Lung microvascular endothelial cell (primary cell): ENCODE results near the gene NEGR1. TPM values are rescaled to one million over a fixed set of nuclear protein-coding genes. Genes with fewer than 3 reads are reported as not detected.
A peak's percentile ranks its signal among the peaks of the same experiment; 100 is the strongest.
"Not testable (repeated sequence)": the region's sequence is repeated elsewhere in the genome, so short reads cannot be mapped to it uniquely, and the experiment has no call there.

Experiments used
- DNase-seq, 2 donors: peaks; one replicate each; pipeline versions ENCODE4 v3.0.0 to v3.0.0-alpha.2; 2010; ENCODE audit warnings: low read depth in 2 of 2
- total RNA-seq: library from RNA; depleted of rRNA; stranded (reverse); fragments of >200 nt; gene quantifications from 2 replicates; pipeline ENCODE4 v1.2.1, GENCODE V29; 2014

NEGR1 gene
- total RNA-seq, result under 0.01 and 0.44 TPM in 2 replicates

GRCh38 chr1:72282271-72283021 lies at the start of gene NEGR1:
Gene NEGR1, minus strand, starts transcription at chr1:72282539.
- peak; percentile 82 to 95 for DNase-seq

- DNase-seq, result no peak
Observed at GRCh38 chr1:72326494-72326893, 44.2 kb upstream of the NEGR1 start.

- no peak for DNase-seq
Observed at GRCh38 chr1:72324451-72324850, 42.1 kb upstream of the NEGR1 start.

GRCh38 chr1:72322910-72323309 lies 40.6 kb upstream of the NEGR1 start:
- DNase-seq, result no peak

GRCh38 chr1:72296501-72296900 lies 14.2 kb upstream of the NEGR1 start:
- no peak for DNase-seq

- no peak for DNase-seq
Observed at GRCh38 chr1:72288886-72289285, 6.5 kb upstream of the NEGR1 start.

- DNase-seq, result peak in 1 of 2 donors; percentile 81
Observed at GRCh38 chr1:72286401-72286800, 4.1 kb upstream of the NEGR1 start.

GRCh38 chr1:72285074-72285425 lies 2.7 kb upstream of the NEGR1 start:
- peak in 1 of 2 donors; percentile 3 for DNase-seq

- peak; percentile 32 to 89 for DNase-seq
Observed at GRCh38 chr1:72284348-72285073, 2.2 kb upstream of the NEGR1 start.

- DNase-seq, result peak in 1 of 2 donors; percentile 57
Observed at GRCh38 chr1:72284084-72284347, 1.7 kb upstream of the NEGR1 start.

GRCh38 chr1:72283307-72284083 lies 1.2 kb upstream of the NEGR1 start:
- DNase-seq, result peak; percentile 72 to 83

GRCh38 chr1:72283022-72283306 lies 625 bp upstream of the NEGR1 start:
- no peak for DNase-seq

GRCh38 chr1:72281637-72282270 lies 585 bp downstream of the NEGR1 start:
- peak in 1 of 2 donors; percentile 12 for DNase-seq

- DNase-seq, result peak in 1 of 2 donors; percentile 22
Observed at GRCh38 chr1:72281144-72281543, 1.2 kb downstream of the NEGR1 start.

- no peak for DNase-seq
Observed at GRCh38 chr1:72280711-72281110, 1.6 kb downstream of the NEGR1 start.

GRCh38 chr1:72280131-72280530 lies 2.2 kb downstream of the NEGR1 start:
- no peak for DNase-seq

- DNase-seq, result no peak
Observed at GRCh38 chr1:72278461-72278860, 3.9 kb downstream of the NEGR1 start.

GRCh38 chr1:72271555-72272085 lies 10.7 kb downstream of the NEGR1 start:
- no peak for DNase-seq

- DNase-seq, result no peak
Observed at GRCh38 chr1:72262735-72263134, 19.6 kb downstream of the NEGR1 start.

GRCh38 chr1:72253132-72253531 lies 29.2 kb downstream of the NEGR1 start:
- DNase-seq, result no peak

- no peak for DNase-seq
Observed at GRCh38 chr1:72241397-72241796, 40.9 kb downstream of the NEGR1 start.

- not testable (repeated sequence) for DNase-seq
Observed at GRCh38 chr1:72235931-72236330, 46.4 kb downstream of the NEGR1 start.
